Left forelimb (tissue), 1 donor: ENCODE data around the gene TMPRSS11A.

Experiments
- DNase-seq: peaks from one replicate; pipeline ENCODE4 v3.0.0-alpha.2; 2018; ENCODE audit warnings: low spot score

Gene TMPRSS11A

GRCh38 chr4:67912080-67912479 is 51.2 kb downstream of the TMPRSS11A start:
- no peak for DNase-seq

- no peak for DNase-seq
These were observed 51.7 kb downstream of the TMPRSS11A start for GRCh38 chr4:67911638-67912037.

DNA sequence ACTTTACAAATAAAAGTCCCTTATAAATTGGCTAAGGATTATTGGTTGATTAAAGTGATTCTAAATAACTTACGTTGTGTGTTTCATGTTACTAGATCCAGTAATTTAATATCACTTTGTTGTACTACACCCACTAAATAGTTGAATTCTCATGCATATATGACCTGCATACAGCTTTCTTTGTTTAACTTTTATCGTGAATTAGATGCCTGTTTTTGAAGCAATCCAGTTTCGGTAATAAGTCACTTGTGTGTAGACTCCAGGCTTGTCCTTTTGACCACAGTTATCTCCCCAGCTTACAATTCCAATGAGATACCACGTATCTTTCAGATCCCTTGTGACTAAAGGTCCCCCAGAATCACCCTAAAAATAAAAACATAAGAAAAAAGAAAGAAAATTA is 52.2 kb downstream of the TMPRSS11A start:
- DNase-seq, result no peak

DNA sequence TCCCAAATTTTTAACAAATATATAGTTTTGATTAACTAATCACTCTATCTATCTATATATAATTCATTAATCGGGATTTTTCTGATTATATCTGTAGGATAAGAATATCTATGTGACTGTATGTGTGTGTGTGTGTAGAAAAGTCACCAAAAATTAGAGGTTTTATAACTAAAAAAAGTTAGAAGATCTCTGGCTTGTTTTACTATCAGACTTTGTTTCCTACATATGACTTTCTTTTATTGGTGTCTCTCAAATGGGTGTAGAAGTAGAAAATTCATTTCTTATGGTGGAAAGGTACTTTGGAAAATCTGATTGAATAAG is 52.7 kb downstream of the TMPRSS11A start:
- DNase-seq, result no peak

GRCh38 chr4:67909905-67910584 is 53.2 kb downstream of the TMPRSS11A start:
- DNase-seq, result no peak

DNA sequence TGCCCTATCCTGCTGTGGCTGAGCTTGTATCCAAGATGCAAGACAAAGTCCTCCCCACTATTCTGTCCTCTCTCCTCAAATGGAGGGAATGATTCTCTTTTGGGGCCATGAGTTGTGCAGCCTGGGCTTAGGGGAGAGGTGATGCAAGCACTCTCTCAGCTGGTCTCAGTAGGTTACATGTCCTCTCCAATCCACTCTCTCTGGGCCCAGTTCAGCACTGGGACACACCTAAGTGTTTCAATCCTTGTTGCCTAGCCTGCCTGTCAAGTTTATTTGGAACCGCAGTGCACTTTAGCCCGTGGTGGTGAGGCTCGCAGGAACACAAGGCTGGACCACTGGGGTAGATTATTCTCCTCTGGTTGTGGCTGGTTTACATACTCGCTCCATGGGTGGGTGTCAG is 55.6 kb downstream of the TMPRSS11A start:
- no peak for DNase-seq

DNA sequence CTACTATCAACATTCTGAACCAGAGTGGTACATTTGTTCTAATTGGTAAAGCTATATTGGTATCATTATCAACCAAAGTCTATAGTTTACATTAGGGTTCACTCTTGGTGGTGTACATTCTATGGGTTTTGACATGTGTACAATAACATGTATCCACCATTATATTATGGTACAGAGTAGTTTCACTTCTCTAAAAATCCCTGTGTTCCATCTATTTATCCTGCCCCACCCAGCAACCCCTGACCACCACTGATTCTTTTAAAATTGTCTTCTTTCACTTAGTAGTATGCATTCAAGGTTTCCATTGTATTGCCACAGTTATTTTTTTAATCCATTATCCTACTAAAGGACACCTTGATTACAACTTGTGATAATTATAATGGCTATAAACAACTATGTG is 64.2 kb downstream of the TMPRSS11A start:
- DNase-seq, result no peak

DNA sequence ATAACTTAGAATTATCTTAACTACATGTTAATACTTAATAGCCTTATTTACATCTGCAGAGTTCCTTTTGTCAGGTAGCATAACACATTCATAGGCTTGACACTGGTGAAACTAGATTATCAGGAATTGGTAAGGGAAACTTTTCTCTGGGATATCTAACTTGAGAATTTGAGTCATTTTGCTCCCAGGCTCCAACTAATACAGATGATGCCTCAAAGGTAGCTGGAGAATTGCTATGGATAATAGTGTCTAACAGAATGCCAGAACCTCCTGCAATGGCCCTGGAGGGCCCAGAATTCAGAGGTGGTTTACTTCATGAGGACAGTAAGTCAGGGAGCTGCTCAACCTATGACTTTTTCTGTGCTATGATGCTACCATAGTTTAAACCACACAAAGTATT is 65.6 kb downstream of the TMPRSS11A start:
- no peak for DNase-seq

DNA sequence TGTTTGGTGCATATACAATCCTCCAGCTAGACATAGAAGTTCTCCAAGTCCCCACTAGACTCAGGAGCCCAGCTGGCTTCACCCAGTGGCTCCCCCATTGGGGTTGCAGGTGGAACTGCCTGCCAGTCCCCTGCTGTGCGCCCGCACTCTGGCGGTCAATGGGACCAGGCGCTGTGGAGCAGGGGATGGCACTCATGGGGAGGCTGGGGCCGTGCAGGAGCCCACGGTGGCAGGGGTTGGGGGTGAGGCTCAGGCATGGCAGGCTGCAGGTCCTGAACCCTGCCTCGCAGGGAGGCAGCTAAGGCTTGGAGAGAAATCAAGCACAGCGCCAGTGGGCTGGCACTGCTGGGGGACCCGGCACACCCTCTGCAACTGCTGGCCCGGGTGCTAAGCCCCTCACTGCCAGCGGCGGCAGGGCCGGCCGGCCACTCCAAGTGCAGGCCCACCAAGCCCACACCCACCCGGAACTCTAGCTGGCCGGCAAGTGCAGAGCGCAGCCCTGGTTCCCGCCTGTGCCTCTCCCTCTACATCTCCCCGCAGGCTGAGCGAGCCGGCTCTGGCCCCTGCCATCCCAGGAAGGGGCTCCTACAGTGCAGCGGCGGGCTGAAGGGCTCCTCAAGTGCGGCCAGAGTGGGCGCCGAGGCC is 66.8 kb downstream of the TMPRSS11A start:
- DNase-seq, result no peak

DNA sequence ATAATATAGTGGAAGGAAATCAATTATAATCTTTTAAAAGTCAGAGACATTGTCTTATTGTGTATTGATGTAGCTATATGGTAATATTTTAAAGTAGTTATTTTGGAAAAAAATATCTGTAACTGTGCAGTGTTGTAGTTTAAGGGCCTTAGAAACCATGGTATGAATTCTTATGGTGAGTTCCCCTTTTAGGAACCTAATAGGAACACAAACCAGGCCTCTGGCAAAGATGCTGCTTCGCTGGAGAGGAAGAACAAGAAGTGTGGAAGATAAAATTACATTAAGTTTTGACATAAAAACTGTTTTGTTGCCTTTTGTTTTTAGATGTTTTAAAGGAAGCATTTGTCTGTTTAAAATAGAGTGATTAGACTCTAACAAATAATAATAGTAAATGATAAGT is 68.6 kb downstream of the TMPRSS11A start:
- no peak for DNase-seq

- DNase-seq, result no peak
These were observed 70.4 kb downstream of the TMPRSS11A start for GRCh38 chr4:67892905-67893304.

- DNase-seq, result no peak
These were observed 71.0 kb downstream of the TMPRSS11A start for GRCh38 chr4:67892253-67892652.

DNA sequence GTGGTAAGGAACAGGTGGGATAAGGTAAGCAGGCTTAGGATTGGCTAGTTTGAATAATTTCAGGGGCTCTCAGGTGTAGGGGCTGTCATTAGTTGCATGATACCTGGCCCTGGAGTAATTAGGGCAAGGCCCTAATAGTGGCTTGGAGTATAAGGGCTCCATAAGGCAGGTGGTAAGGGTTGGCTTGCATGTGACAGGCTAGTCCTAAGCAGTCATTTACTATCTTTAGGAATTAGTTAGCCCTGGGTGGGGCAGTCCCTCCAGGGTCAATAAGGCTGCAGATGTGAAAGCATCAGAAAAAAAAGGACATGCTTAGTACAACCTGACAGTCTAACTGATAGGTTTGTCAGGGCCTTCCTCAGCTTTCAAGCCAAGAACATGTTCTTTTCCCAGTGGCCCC is 71.6 kb downstream of the TMPRSS11A start:
- DNase-seq, result no peak

DNA sequence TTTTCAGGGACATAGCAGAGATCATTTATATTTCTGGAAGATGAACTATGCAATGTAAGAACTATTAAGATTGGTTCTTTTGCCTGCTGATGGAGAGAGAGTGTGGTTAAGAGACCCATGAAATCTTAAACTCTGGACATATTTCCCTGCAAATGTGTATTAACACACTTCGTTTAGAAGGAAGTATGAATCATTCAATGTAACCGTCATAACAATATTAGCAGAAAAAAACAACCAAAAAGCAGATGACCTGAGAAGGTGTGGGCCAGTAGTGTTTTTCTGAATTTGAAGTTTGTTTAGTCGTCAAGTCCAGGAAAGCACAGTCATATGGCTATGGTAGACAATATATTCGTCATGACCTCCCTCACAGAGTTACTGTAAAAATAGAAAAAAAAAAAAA is 77.0 kb downstream of the TMPRSS11A start:
- DNase-seq, result no peak

GRCh38 chr4:67885762-67886161 is 77.5 kb downstream of the TMPRSS11A start:
- DNase-seq, result no peak

DNA sequence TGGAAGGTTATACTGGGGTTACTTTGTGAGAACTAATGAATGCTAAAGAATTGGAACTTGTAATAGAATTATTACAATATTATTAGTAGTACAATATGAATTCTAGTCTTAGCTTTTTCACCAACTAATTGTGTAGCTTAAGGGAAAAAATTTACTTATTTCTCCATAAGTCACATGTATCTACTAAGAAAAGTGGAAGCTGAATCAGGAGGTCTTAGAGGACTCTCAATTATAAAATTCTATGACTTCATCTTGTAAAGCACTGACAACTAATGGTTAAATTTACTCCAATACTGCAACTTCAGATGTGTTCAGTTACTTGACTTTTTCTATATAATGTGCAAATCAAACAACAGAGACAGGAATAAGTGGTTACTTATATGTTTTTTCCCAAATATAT is 78.6 kb downstream of the TMPRSS11A start:
- no peak for DNase-seq

DNA sequence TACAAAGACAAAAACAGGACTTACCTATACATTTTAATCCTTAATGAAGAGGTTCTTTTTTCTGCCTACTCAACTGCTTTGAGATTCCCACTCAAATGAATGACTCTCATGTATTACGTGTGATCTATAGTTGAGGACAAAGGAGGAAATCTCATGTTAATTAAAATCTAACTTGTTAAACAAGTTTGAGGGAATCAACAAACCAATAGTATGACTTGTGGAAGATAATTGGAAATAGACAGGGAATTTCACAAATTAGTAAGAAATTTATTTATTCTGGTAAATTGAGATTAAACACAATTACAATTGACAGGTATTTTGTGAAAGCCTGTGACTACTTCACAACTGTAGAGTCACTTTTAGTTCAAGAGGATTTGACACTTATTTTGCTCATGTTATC is 79.4 kb downstream of the TMPRSS11A start, which contains the start of gene TMPRSS11D:
Gene TMPRSS11D (minus strand): TSS at position 101 of the 400 bp plus-strand sequence. CDS start 69 bp downstream, at position 32.
- no peak for DNase-seq

DNA sequence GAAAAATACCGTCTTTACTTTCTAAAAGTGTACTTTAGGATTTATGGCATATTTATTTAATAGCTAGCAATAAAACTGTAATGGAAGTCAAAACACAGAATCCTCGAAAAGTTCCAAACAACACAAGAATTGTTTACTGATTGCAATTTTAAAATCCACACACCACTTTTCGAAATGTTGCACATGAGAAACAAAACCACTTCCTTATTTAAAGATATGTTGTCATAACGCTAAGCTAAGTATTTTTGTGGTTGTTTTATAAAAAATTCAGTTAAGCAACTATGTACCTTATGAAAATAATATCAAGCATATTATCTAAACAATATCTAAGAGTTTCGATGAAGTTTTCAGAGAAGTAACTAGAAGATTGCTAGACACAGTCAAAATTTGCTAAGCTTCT is 79.8 kb downstream of the TMPRSS11A start:
- DNase-seq, result no peak

GRCh38 chr4:67880866-67881610 is 82.3 kb downstream of the TMPRSS11A start:
- DNase-seq, result no peak

- no peak for DNase-seq
These were observed 83.8 kb downstream of the TMPRSS11A start for GRCh38 chr4:67879486-67879885.

DNA sequence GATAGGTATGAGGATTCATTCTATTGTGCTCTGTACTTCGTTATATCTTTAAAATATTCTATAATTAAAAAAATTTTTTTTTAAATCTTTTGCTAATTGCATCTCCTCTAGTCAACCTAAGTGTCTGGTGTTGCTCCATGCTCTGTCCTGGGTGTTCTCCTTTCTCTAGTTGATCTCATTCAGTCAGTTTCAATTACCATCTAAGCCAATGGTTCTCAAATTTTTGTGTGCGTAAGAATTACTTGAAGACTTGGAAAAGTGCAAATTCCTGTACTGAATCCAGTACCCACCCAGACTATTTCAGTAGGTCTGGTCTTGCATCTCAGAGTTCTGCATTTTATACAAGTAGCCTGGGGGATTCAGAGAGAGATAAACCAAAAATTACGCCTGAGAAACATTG is 86.2 kb downstream of the TMPRSS11A start:
- DNase-seq, result no peak

DNA sequence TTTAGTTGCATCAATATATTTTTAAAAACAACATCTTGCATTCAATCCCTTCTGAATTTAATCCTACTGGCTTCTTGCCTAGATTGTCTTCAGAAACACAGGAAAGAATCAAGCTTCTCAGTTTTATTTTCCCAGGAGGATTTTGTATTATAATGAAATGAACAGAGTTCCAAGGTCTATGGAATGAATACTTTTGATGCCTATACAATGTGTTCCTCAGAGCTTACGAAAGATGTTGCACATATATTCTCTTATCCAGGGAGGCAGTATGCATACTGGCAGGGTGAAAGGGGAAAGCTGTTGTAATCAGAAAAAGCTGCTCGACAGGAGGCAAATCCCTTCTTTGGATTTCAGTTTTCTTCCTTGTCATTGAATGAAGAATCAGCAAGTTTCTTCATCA is 88.3 kb downstream of the TMPRSS11A start:
- DNase-seq, result no peak

DNA sequence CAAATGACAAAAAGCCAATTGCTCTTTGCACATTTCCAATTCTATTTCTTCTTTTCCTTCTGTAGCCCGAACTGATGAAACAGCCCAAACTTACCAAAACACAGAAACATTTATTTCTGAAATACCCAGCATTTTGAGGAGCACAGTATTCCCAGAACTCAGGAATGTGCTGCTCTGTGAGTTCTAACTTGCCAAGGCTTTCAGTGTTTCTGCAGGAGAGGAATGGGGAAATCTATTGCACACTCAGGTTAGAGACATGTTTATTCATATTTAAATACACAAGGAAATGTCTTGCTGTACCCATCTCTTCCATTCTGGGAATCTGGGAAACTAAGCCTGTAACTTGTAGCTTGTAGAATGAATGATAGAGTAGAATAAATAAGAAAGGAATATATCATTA is 90.2 kb downstream of the TMPRSS11A start:
- DNase-seq, result no peak
